Left ventricle myocardium inferior (tissue), 1 donor: ENCODE data around the gene YWHAB. TPM values are rescaled to one million over a fixed set of nuclear protein-coding genes. Genes with fewer than 3 reads are reported as not detected.
"Not testable (repeated sequence)": the region's sequence is repeated elsewhere in the genome, so short reads cannot be mapped to it uniquely, and the experiment has no call there.

ENCODE experiments used
- DNase-seq: peaks from one replicate; pipeline ENCODE4 v3.0.0-alpha.2; 2020
- H3K27ac ChIP-seq: fragments of 200-600 bp; replicated peaks from 2 replicates; pipeline ENCODE4 v1.8.0; 2021
- H3K27me3 ChIP-seq: fragments of 200-600 bp; 2 replicates; pipeline ENCODE4 v1.8.0; 2021; ENCODE audit warnings: low read depth
- H3K36me3 ChIP-seq: fragments of 200-600 bp; 2 replicates; pipeline ENCODE4 v1.8.0; 2021
- H3K4me1 ChIP-seq: fragments of 200-600 bp; 2 replicates; pipeline ENCODE4 v1.8.0; 2021
- H3K4me3 ChIP-seq: fragments of 200-600 bp; 2 replicates; pipeline ENCODE4 v1.8.0; 2021; ENCODE audit warnings: mild to moderate bottlenecking, moderate library complexity
- H3K9me3 ChIP-seq: fragments of 200-600 bp; replicated peaks from 2 replicates; pipeline ENCODE4 v1.8.0; 2021
- intact Hi-C: fragments of 100-400 bp; cut with micrococcal nuclease; formaldehyde crosslinking; loops from one replicate; pipeline ENCODE4 v1.11.0; 2022
- total RNA-seq: library from RNA; stranded (reverse); fragmentation: NEBNext Ultra II Directional; extraction: Animal tissue kit (Norgen Biotek cat#: 25700); gene quantifications from one replicate; pipeline ENCODE4 v1.2.1, GENCODE V29; 2021
- TF ChIP-seq, protein P1 (sequence below): fragments of 200-600 bp; IDR thresholded peaks from 2 replicates; pipeline ENCODE4 v1.8.0; 2021; ENCODE audit warnings: antibody characterized with exemption, mild to moderate bottlenecking, borderline replicate concordance
- donor health status: DM: no; HTN: yes; CAD: no; lungs with severe emphysema.

Gene YWHAB
- total RNA-seq, 1 donor from 2014 or later, result 106 TPM

DNA sequence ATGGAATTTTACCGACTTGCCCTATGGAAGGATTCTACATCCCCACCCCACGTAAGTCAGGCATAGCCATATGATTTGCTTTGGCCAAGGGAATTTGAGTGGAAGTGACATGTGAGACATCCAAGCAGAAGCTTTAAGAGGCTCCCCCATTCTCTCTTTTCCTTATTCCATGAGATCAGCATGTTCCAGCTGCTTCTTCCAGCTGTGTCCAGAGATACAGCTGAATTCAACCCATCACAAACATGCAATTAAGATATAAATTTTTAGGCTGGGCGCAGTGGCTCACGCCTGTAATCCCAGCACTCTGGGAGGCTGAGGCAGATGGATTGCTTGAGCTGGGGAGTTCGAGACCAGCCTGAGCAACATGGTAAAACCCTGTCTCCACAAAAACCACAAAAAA, 16.0 kb upstream of the YWHAB start:
- Histone ChIP-seq H3K4me1 (peaks cover 7% of the 10 kb centered on the region), H3K4me3 (no peak overlapping the region), H3K36me3 (no peaks in the 10 kb centered on the region), H3K27me3 (no peaks in the 10 kb centered on the region), H3K27ac (no peak overlapping the region), H3K9me3 (no peaks in the 10 kb centered on the region)
- no peak for DNase-seq
- TF ChIP-seq, protein P1, sequence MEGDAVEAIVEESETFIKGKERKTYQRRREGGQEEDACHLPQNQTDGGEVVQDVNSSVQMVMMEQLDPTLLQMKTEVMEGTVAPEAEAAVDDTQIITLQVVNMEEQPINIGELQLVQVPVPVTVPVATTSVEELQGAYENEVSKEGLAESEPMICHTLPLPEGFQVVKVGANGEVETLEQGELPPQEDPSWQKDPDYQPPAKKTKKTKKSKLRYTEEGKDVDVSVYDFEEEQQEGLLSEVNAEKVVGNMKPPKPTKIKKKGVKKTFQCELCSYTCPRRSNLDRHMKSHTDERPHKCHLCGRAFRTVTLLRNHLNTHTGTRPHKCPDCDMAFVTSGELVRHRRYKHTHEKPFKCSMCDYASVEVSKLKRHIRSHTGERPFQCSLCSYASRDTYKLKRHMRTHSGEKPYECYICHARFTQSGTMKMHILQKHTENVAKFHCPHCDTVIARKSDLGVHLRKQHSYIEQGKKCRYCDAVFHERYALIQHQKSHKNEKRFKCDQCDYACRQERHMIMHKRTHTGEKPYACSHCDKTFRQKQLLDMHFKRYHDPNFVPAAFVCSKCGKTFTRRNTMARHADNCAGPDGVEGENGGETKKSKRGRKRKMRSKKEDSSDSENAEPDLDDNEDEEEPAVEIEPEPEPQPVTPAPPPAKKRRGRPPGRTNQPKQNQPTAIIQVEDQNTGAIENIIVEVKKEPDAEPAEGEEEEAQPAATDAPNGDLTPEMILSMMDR, result no peak
- intact Hi-C loops, result loop anchor here (5.0 kb wide), 2 partner anchors 122 to 182 kb away; partner anchors contain the start of gene KCNK15

DNA sequence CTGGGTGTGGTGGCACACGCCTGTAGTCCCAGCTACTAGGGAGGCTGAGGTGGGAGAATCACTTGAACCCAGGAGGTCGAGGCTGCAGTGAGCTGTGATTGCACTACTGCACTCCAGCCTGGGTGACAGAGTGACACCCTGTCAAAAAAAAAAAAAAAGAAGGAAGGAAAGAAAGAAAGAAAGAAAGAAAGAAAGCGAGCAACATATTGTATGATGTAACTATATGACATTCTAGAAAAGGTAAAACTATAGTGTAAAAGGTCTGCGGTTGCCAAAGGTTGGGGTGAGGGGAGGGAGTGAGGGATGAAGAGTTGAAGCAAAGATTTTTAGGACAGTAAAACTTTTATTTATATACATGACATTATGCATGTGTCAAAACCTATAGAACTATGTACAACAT, 3.1 kb upstream of the YWHAB start:
- intact Hi-C loops, DNase-seq, H3K36me3 ChIP-seq, H3K27me3 ChIP-seq, H3K9me3 ChIP-seq, H3K4me3 ChIP-seq, H3K27ac ChIP-seq: not testable (repeated sequence)
- H3K4me1 ChIP-seq, result peaks cover 28% of the 10 kb centered on the region

GRCh38 chr20:44883214-44883902, 2.1 kb upstream of the YWHAB start:
- TF ChIP-seq, protein P1, result no peak
- Histone ChIP-seq H3K9me3 (no peaks in the 10 kb centered on the region), H3K27me3 (no peaks in the 10 kb centered on the region), H3K36me3 (no peaks in the 10 kb centered on the region), H3K4me1 (peaks cover 38% of the 10 kb centered on the region), H3K27ac (no peak overlapping the region), H3K4me3 (no peak overlapping the region)
- DNase-seq, result no peak
- intact Hi-C loops, result no loop called here

DNA sequence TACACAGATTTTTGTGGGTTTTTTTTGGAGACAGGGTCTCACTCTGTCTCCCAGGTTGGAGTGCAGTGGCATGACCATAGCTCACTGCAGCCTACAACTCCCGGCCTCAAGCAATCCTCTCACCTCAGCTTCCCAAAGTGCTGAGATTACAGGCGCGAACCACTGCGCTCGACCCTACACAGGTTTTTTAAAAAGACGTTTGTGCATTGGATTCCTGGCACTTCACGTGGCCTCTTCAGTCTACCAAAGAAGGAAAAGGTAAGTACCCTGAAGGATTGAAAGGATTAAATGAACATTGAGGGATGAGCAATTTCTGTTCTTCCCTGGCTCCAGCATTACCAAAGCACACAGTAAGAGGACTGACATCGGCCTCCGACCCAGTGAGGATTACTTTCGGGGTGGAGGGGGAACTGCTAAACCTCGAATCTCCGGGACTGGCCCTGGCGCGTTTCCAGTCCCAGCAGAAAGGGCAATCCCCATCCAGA, 556 bp upstream of the YWHAB start:
- intact Hi-C loops, result no loop called here
- no peak for DNase-seq
- Histone ChIP-seq H3K27me3 (no peaks in the 10 kb centered on the region), H3K9me3 (no peaks in the 10 kb centered on the region), H3K4me3 (peak overlapping the region; percentile 93), H3K4me1 (peaks cover 54% of the 10 kb centered on the region), H3K36me3 (no peaks in the 10 kb centered on the region), H3K27ac (peak overlapping the region; percentile 99)
- TF ChIP-seq, protein P1, result no peak

- TF ChIP-seq, protein P1, result no peak
- DNase-seq, result no peak
- no peaks in the 10 kb centered on the region for H3K27me3 ChIP-seq
- H3K4me3 ChIP-seq, result peak overlapping the region; percentile 93
- H3K27ac ChIP-seq, result peak overlapping the region; percentile 99
- intact Hi-C loops, result no loop called here
- no peaks in the 10 kb centered on the region for H3K9me3 ChIP-seq
- peaks cover 67% of the 10 kb centered on the region for H3K4me1 ChIP-seq
- no peaks in the 10 kb centered on the region for H3K36me3 ChIP-seq
These were observed 754 bp downstream of the YWHAB start for GRCh38 chr20:44886266-44886651.

DNA sequence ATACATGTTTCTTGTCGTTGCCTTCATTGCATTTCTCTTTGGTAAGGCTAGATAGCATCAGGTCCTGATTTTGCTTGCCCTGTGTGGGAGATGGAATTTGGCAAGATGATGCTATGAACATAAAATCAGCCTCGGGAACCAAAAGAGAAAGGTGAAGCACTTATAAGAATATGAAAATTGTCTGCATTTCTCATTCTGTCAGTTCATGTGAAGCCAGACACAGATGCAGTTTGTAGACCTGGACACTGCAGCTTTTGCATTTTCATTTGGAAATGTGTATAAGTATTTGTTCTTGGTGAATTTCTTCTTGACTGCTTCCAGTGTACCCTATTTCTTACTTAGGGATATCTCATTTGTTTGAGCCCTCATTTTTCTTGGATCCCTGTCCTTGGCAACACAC, 1.3 kb downstream of the YWHAB start:
- TF ChIP-seq, protein P1, result no peak
- Histone ChIP-seq H3K4me1 (peaks cover 73% of the 10 kb centered on the region), H3K9me3 (no peaks in the 10 kb centered on the region), H3K36me3 (no peaks in the 10 kb centered on the region), H3K27ac (peak overlapping the region; percentile 99), H3K27me3 (no peaks in the 10 kb centered on the region), H3K4me3 (peak overlapping the region; percentile 93)
- intact Hi-C loops, result no loop called here
- DNase-seq, result no peak
